SK-N-SH treated with all-trans-retinoic acid at 6 μM for 48 hours (cell line): ENCODE results near the gene PLEKHG3.

Experiments used
- ZFP30 ChIP-seq: fragments of 450-650 bp; formaldehyde crosslinking; IDR thresholded peaks from 2 replicates; pipeline ENCODE4 v1.5.0; 2022; ENCODE audit warnings: mild to moderate bottlenecking, moderate library complexity
- TF ChIP-seq, protein P1 (sequence below): fragments of 250-450 bp; sonication (Bioruptor Pico); IDR thresholded peaks from 2 replicates; pipeline ENCODE4 v1.5.1; 2020; ENCODE audit warnings: low read depth, mild to moderate bottlenecking, moderate library complexity

GRCh38 chr14:64724578-64724930 lies 20.3 kb downstream of the PLEKHG3 start:
- TF ChIP-seq, protein P1, sequence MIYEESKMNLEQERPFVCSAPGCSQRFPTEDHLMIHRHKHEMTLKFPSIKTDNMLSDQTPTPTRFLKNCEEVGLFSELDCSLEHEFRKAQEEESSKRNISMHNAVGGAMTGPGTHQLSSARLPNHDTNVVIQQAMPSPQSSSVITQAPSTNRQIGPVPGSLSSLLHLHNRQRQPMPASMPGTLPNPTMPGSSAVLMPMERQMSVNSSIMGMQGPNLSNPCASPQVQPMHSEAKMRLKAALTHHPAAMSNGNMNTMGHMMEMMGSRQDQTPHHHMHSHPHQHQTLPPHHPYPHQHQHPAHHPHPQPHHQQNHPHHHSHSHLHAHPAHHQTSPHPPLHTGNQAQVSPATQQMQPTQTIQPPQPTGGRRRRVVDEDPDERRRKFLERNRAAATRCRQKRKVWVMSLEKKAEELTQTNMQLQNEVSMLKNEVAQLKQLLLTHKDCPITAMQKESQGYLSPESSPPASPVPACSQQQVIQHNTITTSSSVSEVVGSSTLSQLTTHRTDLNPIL (CRISPR knock-in tag), result no peak
- TF ChIP-seq ZFP30 (CRISPR knock-in tag), result no peak
